DMS53 treated with DMSO at 0.1 percent for 48 hours (cell line): Measurements from ENCODE around the gene KLHL26.

Experiments used
- DNase-seq: peaks from one replicate; lab custom pipeline; 2025; ENCODE audit not compliant: unreplicated experiment; lab: John Stamatoyannopoulos, UW

Gene KLHL26

GRCh38 chr19:18683958-18684641, 47.3 kb downstream of the KLHL26 start:
- DNase-seq, result no peak

- DNase-seq, result no peak
These were observed 47.8 kb downstream of the KLHL26 start for GRCh38 chr19:18684642-18684993.

- DNase-seq, result no peak
These were observed 48.9 kb downstream of the KLHL26 start for GRCh38 chr19:18685597-18686190.

- DNase-seq, result no peak
These were observed 51.1 kb downstream of the KLHL26 start for GRCh38 chr19:18687740-18688465.

GRCh38 chr19:18696023-18696422, 59.2 kb downstream of the KLHL26 start:
- peak; percentile 76 for DNase-seq

- DNase-seq, result peak; percentile 48
These were observed 60.9 kb downstream of the KLHL26 start for GRCh38 chr19:18697680-18698079.

- no peak for DNase-seq
These were observed 61.7 kb downstream of the KLHL26 start for GRCh38 chr19:18698321-18699167.

GRCh38 chr19:18699403-18700054, 62.7 kb downstream of the KLHL26 start:
- DNase-seq, result no peak

- no peak for DNase-seq
These were observed 63.8 kb downstream of the KLHL26 start for GRCh38 chr19:18700501-18701249.

GRCh38 chr19:18701250-18701608, 64.4 kb downstream of the KLHL26 start:
- no peak for DNase-seq

- no peak for DNase-seq
These were observed 67.2 kb downstream of the KLHL26 start for GRCh38 chr19:18704054-18704453.

GRCh38 chr19:18704971-18705370, 68.1 kb downstream of the KLHL26 start:
- DNase-seq, result no peak

GRCh38 chr19:18708452-18709231, 71.8 kb downstream of the KLHL26 start:
- DNase-seq, result peak; percentile 70

- no peak for DNase-seq
These were observed 72.7 kb downstream of the KLHL26 start for GRCh38 chr19:18709546-18709945.

GRCh38 chr19:18710186-18710585, 73.4 kb downstream of the KLHL26 start:
- DNase-seq, result no peak

GRCh38 chr19:18710996-18711751, 74.3 kb downstream of the KLHL26 start:
- no peak for DNase-seq

- DNase-seq, result no peak
These were observed 75.1 kb downstream of the KLHL26 start for GRCh38 chr19:18711893-18712292.

GRCh38 chr19:18712981-18713380, 76.2 kb downstream of the KLHL26 start:
- no peak for DNase-seq
